Measurements from ENCODE around the gene PAWR. TPM values are rescaled to one million over a fixed set of nuclear protein-coding genes. Genes with fewer than 3 reads are reported as not detected.
"Not testable (repeated sequence)": the region's sequence is repeated elsewhere in the genome, so short reads cannot be mapped to it uniquely, and the experiment has no call there.

The PAWR gene
- total RNA-seq, 1 experiment from 2014 or later: 176 TPM

DNA sequence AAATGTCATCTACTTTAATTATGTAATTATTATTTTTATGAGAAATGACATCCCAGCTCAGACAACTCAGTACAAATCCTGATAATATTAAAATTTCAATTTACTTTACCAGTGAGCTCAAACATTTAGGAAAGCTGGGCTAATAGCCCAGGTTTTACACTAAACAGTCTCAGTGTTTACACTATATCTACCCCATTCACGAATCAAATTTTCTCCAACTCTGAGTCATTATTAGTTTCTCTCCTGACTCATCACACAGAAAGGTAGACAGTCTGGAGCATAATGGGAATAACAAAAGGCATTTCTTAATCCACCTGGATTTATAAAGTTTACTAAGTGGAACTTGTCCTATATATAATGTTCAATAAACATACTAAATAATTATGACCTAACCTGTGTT is 5.7 kb downstream of the PAWR start:
- no peak for DNase-seq
- Histone ChIP-seq H3T11ph (ENCODE audit: low read length) (no peak overlapping the region), H3K27ac (ENCODE audit: insufficient read length, low read depth, low read length) (no peak overlapping the region), H3K9ac (ENCODE audit: extremely low read depth, insufficient read length, low read length) (no peak overlapping the region), H2BK15ac (ENCODE audit: low read depth, low read length) (no peak overlapping the region), H3K27me3 (ENCODE audit: insufficient read depth, low read length) (no peaks in the 10 kb centered on the region), H3K18ac (ENCODE audit: insufficient read length, low read depth, low read length) (no peak overlapping the region), H2BK120ac (ENCODE audit: low read depth, low read length, poor library complexity, severe bottlenecking) (no peak overlapping the region), H3K79me1 (ENCODE audit: insufficient read depth, low read depth, low read length, poor library complexity, severe bottlenecking) (no peaks in the 10 kb centered on the region), H3K9me3 (ENCODE audit: control insufficient read depth, low read depth, low read length) (no peaks in the 10 kb centered on the region), H4K91ac (ENCODE audit: insufficient read length, low read depth, low read length) (no peak overlapping the region), H2AK5ac (ENCODE audit: insufficient read length, low read length) (no peak overlapping the region), H4K5ac (ENCODE audit: insufficient read length, low read depth, low read length) (no peak overlapping the region), H3K14ac (ENCODE audit: insufficient read depth, low read length) (no peak overlapping the region), H2BK12ac (ENCODE audit: insufficient read length, low read depth, low read length) (no peak overlapping the region), H4K20me1 (ENCODE audit: control insufficient read depth, insufficient read depth, insufficient read length) (no peaks in the 10 kb centered on the region), H4K8ac (replicated peaks; ENCODE audit: insufficient read length, low read depth, low read length) (no peak overlapping the region), H3K4me2 (ENCODE audit: insufficient read depth, insufficient read length, low read length) (no peak overlapping the region), H3K23me2 (ENCODE audit: insufficient read length, low read depth, low read length, poor library complexity, severe bottlenecking) (peaks cover 10% of the 10 kb centered on the region), H2BK20ac (ENCODE audit: low read depth, low read length, poor library complexity, severe bottlenecking) (no peak overlapping the region), H3K4me1 (ENCODE audit: insufficient read depth, low read length) (peaks cover 2% of the 10 kb centered on the region; the same call in 1 of the 2 replicates), H2AFZ (ENCODE audit: low read length) (no peak overlapping the region), H3K23ac (ENCODE audit: insufficient read length, low read depth, low read length) (no peak overlapping the region), H2BK5ac (ENCODE audit: insufficient read length, low read length) (no peak overlapping the region), H3K4ac (ENCODE audit: low read depth, low read length) (no peak overlapping the region), H3K79me2 (ENCODE audit: insufficient read depth, low read length) (peaks cover 70% of the 10 kb centered on the region), H3K56ac (ENCODE audit: insufficient read length, low read depth, low read length) (no peak overlapping the region)
- H3K4me3 Mint-ChIP-seq: 0 out of 5 replicates have a peak overlapping the region, but pooled peaks of 1 of the 2 experiments have one; percentile 12
- no peaks in the 10 kb centered on the region; a peak in 1 of 5 replicates for H3K9me3 Mint-ChIP-seq
- H3K27me3 Mint-ChIP-seq (ENCODE audit: low read depth): no peaks in the 10 kb centered on the region
- peaks cover 18 to 32% (median 24%) of the 10 kb centered on the region in 3 experiments for H3K36me3 Mint-ChIP-seq (ENCODE audit: insufficient read depth in 1 of 3, low read depth in 3 of 3)
- H3K4me1 Mint-ChIP-seq: peaks cover 61 to 64% of the 10 kb centered on the region in 2 experiments
- TF ChIP-seq, protein P1, sequence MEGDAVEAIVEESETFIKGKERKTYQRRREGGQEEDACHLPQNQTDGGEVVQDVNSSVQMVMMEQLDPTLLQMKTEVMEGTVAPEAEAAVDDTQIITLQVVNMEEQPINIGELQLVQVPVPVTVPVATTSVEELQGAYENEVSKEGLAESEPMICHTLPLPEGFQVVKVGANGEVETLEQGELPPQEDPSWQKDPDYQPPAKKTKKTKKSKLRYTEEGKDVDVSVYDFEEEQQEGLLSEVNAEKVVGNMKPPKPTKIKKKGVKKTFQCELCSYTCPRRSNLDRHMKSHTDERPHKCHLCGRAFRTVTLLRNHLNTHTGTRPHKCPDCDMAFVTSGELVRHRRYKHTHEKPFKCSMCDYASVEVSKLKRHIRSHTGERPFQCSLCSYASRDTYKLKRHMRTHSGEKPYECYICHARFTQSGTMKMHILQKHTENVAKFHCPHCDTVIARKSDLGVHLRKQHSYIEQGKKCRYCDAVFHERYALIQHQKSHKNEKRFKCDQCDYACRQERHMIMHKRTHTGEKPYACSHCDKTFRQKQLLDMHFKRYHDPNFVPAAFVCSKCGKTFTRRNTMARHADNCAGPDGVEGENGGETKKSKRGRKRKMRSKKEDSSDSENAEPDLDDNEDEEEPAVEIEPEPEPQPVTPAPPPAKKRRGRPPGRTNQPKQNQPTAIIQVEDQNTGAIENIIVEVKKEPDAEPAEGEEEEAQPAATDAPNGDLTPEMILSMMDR (conservative IDR thresholded peaks at IDR 0.05): no peak
- H3K27ac Mint-ChIP-seq: 0 out of 7 replicates have a peak overlapping the region, but pooled peaks of 1 of the 3 experiments have one; percentile 8
- no CpG with 5 or more reads among the region's 1 CpG for WGBS (ENCODE audit: extremely low coverage, insufficient read length, low lambda C conversion rate)

DNA sequence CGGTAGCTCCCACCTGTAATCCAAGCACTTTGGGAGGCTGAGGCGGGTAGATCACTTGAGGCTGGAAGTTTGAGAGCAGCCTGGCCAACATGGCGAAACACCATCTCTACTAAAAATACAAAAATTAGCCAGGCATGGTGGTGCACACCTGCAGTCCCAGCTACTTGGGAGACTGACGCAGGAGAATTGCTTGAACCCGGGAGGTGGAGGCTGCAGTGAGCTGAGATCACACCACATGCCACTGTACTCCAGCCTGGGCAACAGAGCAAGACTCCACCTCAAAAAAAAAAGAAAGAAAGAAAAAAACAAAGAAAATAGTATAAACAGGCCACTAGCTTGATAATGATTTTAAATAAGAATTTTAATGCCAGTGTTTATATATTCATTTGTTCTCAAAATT is 6.4 kb downstream of the PAWR start:
- not testable (repeated sequence) for H2BK20ac ChIP-seq (ENCODE audit: low read depth, low read length, poor library complexity, severe bottlenecking); H3K4me2 ChIP-seq (ENCODE audit: insufficient read depth, insufficient read length, low read length); H4K8ac ChIP-seq (replicated peaks; ENCODE audit: insufficient read length, low read depth, low read length); H2AFZ ChIP-seq (ENCODE audit: low read length); H3K79me1 ChIP-seq (ENCODE audit: insufficient read depth, low read depth, low read length, poor library complexity, severe bottlenecking); H3K27me3 ChIP-seq (ENCODE audit: insufficient read depth, low read length); H3K18ac ChIP-seq (ENCODE audit: insufficient read length, low read depth, low read length); H4K5ac ChIP-seq (ENCODE audit: insufficient read length, low read depth, low read length); H3K27ac Mint-ChIP-seq; H2BK120ac ChIP-seq (ENCODE audit: low read depth, low read length, poor library complexity, severe bottlenecking); H3K9ac ChIP-seq (ENCODE audit: extremely low read depth, insufficient read length, low read length); H3K4me1 ChIP-seq (ENCODE audit: insufficient read depth, low read length); H3K9me3 ChIP-seq (ENCODE audit: control insufficient read depth, low read depth, low read length); H2AK5ac ChIP-seq (ENCODE audit: insufficient read length, low read length); H3K23me2 ChIP-seq (ENCODE audit: insufficient read length, low read depth, low read length, poor library complexity, severe bottlenecking); H3K56ac ChIP-seq (ENCODE audit: insufficient read length, low read depth, low read length); H3K27ac ChIP-seq (ENCODE audit: insufficient read length, low read depth, low read length); H4K91ac ChIP-seq (ENCODE audit: insufficient read length, low read depth, low read length); H3T11ph ChIP-seq (ENCODE audit: low read length); H2BK5ac ChIP-seq (ENCODE audit: insufficient read length, low read length); H3K4me3 Mint-ChIP-seq; DNase-seq; H2BK12ac ChIP-seq (ENCODE audit: insufficient read length, low read depth, low read length); H3K9me3 Mint-ChIP-seq; H2BK15ac ChIP-seq (ENCODE audit: low read depth, low read length); H3K14ac ChIP-seq (ENCODE audit: insufficient read depth, low read length); H4K20me1 ChIP-seq (ENCODE audit: control insufficient read depth, insufficient read depth, insufficient read length); H3K27me3 Mint-ChIP-seq (ENCODE audit: low read depth); H3K23ac ChIP-seq (ENCODE audit: insufficient read length, low read depth, low read length); H3K4ac ChIP-seq (ENCODE audit: low read depth, low read length)
- Mint-ChIP-seq H3K36me3 (ENCODE audit: insufficient read depth in 1 of 3, low read depth in 3 of 3) (peaks cover 17 to 33% (median 24%) of the 10 kb centered on the region in 3 experiments), H3K4me1 (peaks cover 68 to 72% of the 10 kb centered on the region in 2 experiments)
- H3K79me2 ChIP-seq (ENCODE audit: insufficient read depth, low read length): peaks cover 73% of the 10 kb centered on the region
- no CpG with 5 or more reads among the region's 5 CpGs for WGBS (ENCODE audit: extremely low coverage, insufficient read length, low lambda C conversion rate)
